Loucy (cell line): ENCODE data around the gene FAT4.

Source experiments
- CTCF ChIP-seq: fragments of 200-600 bp; sonication (generic); conservative IDR thresholded peaks from 2 replicates; pipeline ENCODE4 v1.5.1; 2014; ENCODE audit warnings: mild to moderate bottlenecking, antibody characterized with exemption, low read length
- EZH2phosphoT487 ChIP-seq: fragments of 200-600 bp; IDR thresholded peaks from 2 replicates; pipeline ENCODE4 v1.6.1; 2018; ENCODE audit warnings: antibody characterized with exemption, mild to moderate bottlenecking, moderate library complexity, borderline replicate concordance

DNA sequence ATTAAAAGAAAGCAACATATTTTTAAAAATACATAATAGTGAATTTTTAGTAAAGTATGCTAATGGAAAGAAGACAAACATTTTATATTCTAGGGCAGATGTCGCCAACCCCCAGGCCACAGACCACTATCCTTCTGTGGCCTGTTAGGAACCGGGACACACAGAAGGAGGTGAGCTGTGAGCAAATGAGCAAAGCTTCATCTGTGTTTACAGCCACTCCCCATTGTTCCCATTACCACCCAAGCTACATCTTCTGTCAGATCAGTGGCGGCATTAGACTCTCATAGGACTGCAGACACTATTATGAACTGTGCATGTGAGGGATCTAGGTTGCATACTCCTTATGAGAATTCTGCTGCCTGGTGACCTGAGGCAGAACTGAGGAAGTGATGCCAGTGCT is 37.0 kb upstream of the FAT4 start:
- TF ChIP-seq CTCF (no peak), EZH2phosphoT487 (no peak)
